Measurements from ENCODE around the gene NPM1. TPM values are rescaled to one million over a fixed set of nuclear protein-coding genes. Genes with fewer than 3 reads are reported as not detected.

The NPM1 gene
- total and polyA plus RNA-seq, 8 donors, result 289 to 3,788 (median 712) TPM

DNA sequence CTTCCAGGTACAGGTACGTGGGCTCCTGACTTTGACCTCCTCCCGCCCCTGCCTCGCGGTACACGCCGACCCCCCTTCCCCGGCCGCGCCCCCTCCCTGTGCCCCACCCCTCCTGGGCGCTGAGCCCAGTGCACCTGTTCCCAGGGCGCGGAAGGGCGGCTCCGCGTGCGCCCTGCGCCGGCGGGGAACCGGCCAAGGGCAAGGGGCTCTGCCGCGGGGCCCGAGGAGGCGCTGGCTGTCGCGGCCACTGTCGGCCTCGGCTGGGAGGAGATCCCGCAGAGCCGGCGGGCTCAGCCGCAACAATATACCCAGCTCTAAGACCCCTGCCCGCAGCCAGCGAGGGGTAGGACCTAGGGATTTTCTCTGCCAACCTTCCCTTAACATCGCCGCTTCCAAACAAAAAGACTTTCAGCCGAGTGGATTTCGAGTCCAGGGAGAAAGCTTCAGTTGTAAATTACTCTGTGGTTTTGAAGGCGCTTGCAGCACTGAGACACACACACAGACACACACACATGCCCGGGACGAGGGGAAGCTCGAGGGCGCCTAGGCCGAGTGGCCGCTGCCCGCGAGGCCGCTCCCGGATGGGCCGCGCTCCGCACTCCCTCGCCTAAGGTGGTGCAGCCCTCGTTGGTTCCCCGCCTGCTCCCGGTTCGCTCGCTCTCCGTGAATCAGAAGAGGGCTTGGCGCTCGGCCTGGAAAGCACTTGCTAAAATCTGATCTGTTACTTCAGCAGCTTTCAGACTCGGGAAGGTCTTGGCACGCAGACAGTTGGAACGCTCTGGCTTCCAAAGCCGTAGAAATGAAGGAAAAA is 33.0 kb downstream of the NPM1 start:
- peak in 2 of 3 donors; percentile 8 to 36 for TF ChIP-seq POLR2AphosphoS5 (IDR thresholded peaks at IDR 0.05)
- TF ChIP-seq, protein P1, sequence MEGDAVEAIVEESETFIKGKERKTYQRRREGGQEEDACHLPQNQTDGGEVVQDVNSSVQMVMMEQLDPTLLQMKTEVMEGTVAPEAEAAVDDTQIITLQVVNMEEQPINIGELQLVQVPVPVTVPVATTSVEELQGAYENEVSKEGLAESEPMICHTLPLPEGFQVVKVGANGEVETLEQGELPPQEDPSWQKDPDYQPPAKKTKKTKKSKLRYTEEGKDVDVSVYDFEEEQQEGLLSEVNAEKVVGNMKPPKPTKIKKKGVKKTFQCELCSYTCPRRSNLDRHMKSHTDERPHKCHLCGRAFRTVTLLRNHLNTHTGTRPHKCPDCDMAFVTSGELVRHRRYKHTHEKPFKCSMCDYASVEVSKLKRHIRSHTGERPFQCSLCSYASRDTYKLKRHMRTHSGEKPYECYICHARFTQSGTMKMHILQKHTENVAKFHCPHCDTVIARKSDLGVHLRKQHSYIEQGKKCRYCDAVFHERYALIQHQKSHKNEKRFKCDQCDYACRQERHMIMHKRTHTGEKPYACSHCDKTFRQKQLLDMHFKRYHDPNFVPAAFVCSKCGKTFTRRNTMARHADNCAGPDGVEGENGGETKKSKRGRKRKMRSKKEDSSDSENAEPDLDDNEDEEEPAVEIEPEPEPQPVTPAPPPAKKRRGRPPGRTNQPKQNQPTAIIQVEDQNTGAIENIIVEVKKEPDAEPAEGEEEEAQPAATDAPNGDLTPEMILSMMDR (IDR thresholded peaks at IDR 0.05), result no peak
- TF ChIP-seq EP300 (IDR thresholded peaks at IDR 0.05), result no peak
- TF ChIP-seq POLR2A (IDR thresholded peaks at IDR 0.05), result no peak

GRCh38 chr5:171421331-171422262 is 33.9 kb downstream of the NPM1 start:
- Histone ChIP-seq H3K4me1 (peaks cover 31 to 39% (median 32%) of the 10 kb centered on the region in 4 donors), H3K27ac (peak overlapping the region in 2 of 5 donors; percentile 50 to 68), H3K4me3 (peak overlapping the region in 1 of 4 donors; percentile 43), H3K36me3 (peaks cover 0 to 2% (median 0%) of the 10 kb centered on the region in 4 donors), H3K9me3 (no peaks in the 10 kb centered on the region), H3K27me3 (peaks cover 0 to 33% (median 27%) of the 10 kb centered on the region in 3 donors)
- 53 to 61% (median 53%) methylated on average over 16 of the region's 16 CpGs for WGBS, 5 donors
- peak in 1 of 2 donors; percentile 18 for DNase-seq
- no peak for TF ChIP-seq POLR2A (IDR thresholded peaks at IDR 0.05)
- TF ChIP-seq POLR2AphosphoS5 (IDR thresholded peaks at IDR 0.05), result no peak
- TF ChIP-seq, protein P1 (IDR thresholded peaks at IDR 0.05), result no peak
- TF ChIP-seq EP300 (IDR thresholded peaks at IDR 0.05), result no peak
- intact Hi-C loops (cut with DNase I; ENCODE audit: low total_unique reads), result loop anchor here (10.0 kb wide), 1 partner anchor 483 kb away; no protein-coding TSS in a partner anchor

More for the DNA sequence above, 33.0 kb downstream of the NPM1 start:
- Histone ChIP-seq H3K4me1 (peaks cover 31 to 39% (median 32%) of the 10 kb centered on the region in 4 donors), H3K9me3 (no peaks in the 10 kb centered on the region), H3K27ac (peak overlapping the region in 2 of 5 donors; percentile 50 to 68), H3K27me3 (peaks cover 0 to 33% (median 27%) of the 10 kb centered on the region in 3 donors), H3K36me3 (peaks cover 0 to 6% (median 0%) of the 10 kb centered on the region in 4 donors), H3K4me3 (peak overlapping the region; percentile 43 to 55 (median 50))
- 1 to 3% (median 2%) methylated on average over 25 to 65 of the region's 65 CpGs for WGBS, 5 donors
- DNase-seq, result peak; percentile 73 to 94
- intact Hi-C loops (cut with DNase I; ENCODE audit: low total_unique reads), result loop anchor here (10.0 kb wide), 1 partner anchor 484 kb away; no protein-coding TSS in a partner anchor

- no peak overlapping the region for H3K27ac ChIP-seq
- no peak overlapping the region for H3K4me3 ChIP-seq
- intact Hi-C loops (cut with DNase I; ENCODE audit: low total_unique reads), result loop anchor here (10.0 kb wide), 1 partner anchor 482 kb away; no protein-coding TSS in a partner anchor
- 91 to 100% (median 94%) methylated on average over 2 of the region's 2 CpGs for WGBS, 5 donors
- peaks cover 31 to 39% (median 32%) of the 10 kb centered on the region in 4 donors for H3K4me1 ChIP-seq
- TF ChIP-seq POLR2A (IDR thresholded peaks at IDR 0.05) (no peak), EP300 (IDR thresholded peaks at IDR 0.05) (no peak), POLR2AphosphoS5 (IDR thresholded peaks at IDR 0.05) (no peak)
- TF ChIP-seq, protein P1 (IDR thresholded peaks at IDR 0.05), result no peak
- no peaks in the 10 kb centered on the region for H3K36me3 ChIP-seq
- peak in 1 of 2 donors; percentile 14 for DNase-seq
- H3K27me3 ChIP-seq, result peaks cover 0 to 33% (median 27%) of the 10 kb centered on the region in 3 donors
- H3K9me3 ChIP-seq, result no peaks in the 10 kb centered on the region
Measured at GRCh38 chr5:171422495-171422894, 34.8 kb downstream of the NPM1 start.
